Neural cell (in vitro differentiated cells): Measurements from ENCODE around the gene DSCAML1. TPM values are rescaled to one million over a fixed set of nuclear protein-coding genes. Genes with fewer than 3 reads are reported as not detected.

Experiments used
- H2AFZ ChIP-seq: fragments of 200-600, 300-800 bp; sonication (generic), shearing (Covaris generic); 2 replicates; pipeline ENCODE4 v1.6.0; 2014; ENCODE audit warnings: low read depth, mild to moderate bottlenecking, antibody characterized with exemption, low read length, moderate library complexity
- H3F3A ChIP-seq: fragments of 200-600 bp; shearing (Covaris generic); 2 replicates; pipeline ENCODE4 v1.6.1; 2016; ENCODE audit warnings: mild to moderate bottlenecking, moderate library complexity, mixed read lengths, antibody characterized with exemption, low read length; ENCODE audit not compliant: insufficient read depth, poor library complexity, severe bottlenecking
- H3K27ac ChIP-seq: fragments of 200-600, 300-800 bp; sonication (generic), shearing (Covaris generic); 2 replicates; pipeline ENCODE4 v1.5.1; 2014; ENCODE audit warnings: mild to moderate bottlenecking, low read length, moderate library complexity
- H3K27me3 ChIP-seq: fragments of 300-800, 200-600 bp; sonication (generic), shearing (Covaris generic); 2 replicates; pipeline ENCODE4 v1.6.0; 2014; ENCODE audit warnings: mild to moderate bottlenecking, low read depth, low read length, moderate library complexity; ENCODE audit not compliant: insufficient read depth
- H3K36me3 ChIP-seq: fragments of 300-800, 200-600 bp; sonication (generic), shearing (Covaris generic); 2 replicates; pipeline ENCODE4 v1.5.1; 2014; ENCODE audit warnings: mild to moderate bottlenecking, antibody characterized with exemption, low read length, moderate library complexity; ENCODE audit not compliant: insufficient read depth
- H3K4me2 ChIP-seq: fragments of 300-800, 200-600 bp; sonication (generic), shearing (Covaris generic); 2 replicates; pipeline ENCODE4 v1.6.0; 2014; ENCODE audit warnings: mild to moderate bottlenecking, low read length
- H3K4me3 ChIP-seq: fragments of 300-800, 200-600 bp; sonication (generic), shearing (Covaris generic); 2 replicates; pipeline ENCODE4 v1.5.1; 2014; ENCODE audit warnings: mild to moderate bottlenecking, low read length, moderate library complexity
- H3K79me2 ChIP-seq: fragments of 200-600 bp; shearing (Covaris generic); replicated peaks from 2 replicates; pipeline ENCODE4 v1.6.0; 2014; ENCODE audit warnings: mild to moderate bottlenecking, low read length, moderate library complexity; ENCODE audit not compliant: insufficient read depth
- H3K9ac ChIP-seq: fragments of 300-800, 200-600 bp; sonication (generic), shearing (Covaris generic); 2 replicates; pipeline ENCODE4 v1.6.1; 2016; ENCODE audit warnings: mild to moderate bottlenecking, low read length, mixed read lengths
- H3K9me2 ChIP-seq: fragments of 200-600 bp; shearing (Covaris generic); 2 replicates; pipeline ENCODE4 v1.6.1; 2016; ENCODE audit warnings: mild to moderate bottlenecking, low read length, mixed read lengths; ENCODE audit not compliant: insufficient read depth
- H3K9me3 ChIP-seq: fragments of 200-600, 300-800 bp; sonication (generic), shearing (Covaris generic); 2 replicates; pipeline ENCODE4 v1.6.1; 2016; ENCODE audit warnings: mild to moderate bottlenecking, mixed run types, low read length, moderate library complexity, mixed read lengths
- H4K20me1 ChIP-seq: fragments of 200-600 bp; shearing (Covaris generic); 2 replicates; pipeline ENCODE4 v1.6.1; 2016; ENCODE audit warnings: mild to moderate bottlenecking, mixed run types; ENCODE audit not compliant: insufficient read depth
- CTCF ChIP-seq: fragments of 450-650 bp; IDR thresholded peaks from 2 replicates; pipeline ENCODE4 v1.5.1; 2014; ENCODE audit warnings: antibody characterized with exemption, mild to moderate bottlenecking, moderate library complexity; ENCODE audit not compliant: poor library complexity, severe bottlenecking
- EP300 ChIP-seq: fragments of 450-650 bp; conservative IDR thresholded peaks from 2 replicates; pipeline ENCODE4 v1.6.1; 2014; ENCODE audit warnings: antibody characterized with exemption, mild to moderate bottlenecking, moderate library complexity; ENCODE audit not compliant: poor library complexity, severe bottlenecking
- EZH2 ChIP-seq: fragments of 200-600, 300-800 bp; shearing (Covaris generic), sonication (generic); IDR thresholded peaks from 2 replicates; pipeline ENCODE4 v1.6.1; 2014; ENCODE audit warnings: antibody characterized with exemption, low read length, borderline replicate concordance, mild to moderate bottlenecking; ENCODE audit not compliant: insufficient read depth, poor library complexity, severe bottlenecking
- MXI1 ChIP-seq: fragments of 450-650 bp; conservative IDR thresholded peaks from 2 replicates; pipeline ENCODE4 v1.6.1; 2014; ENCODE audit warnings: antibody characterized with exemption, mild to moderate bottlenecking; ENCODE audit not compliant: poor library complexity, severe bottlenecking
- POLR2AphosphoS5 ChIP-seq: IDR thresholded peaks from 2 replicates; pipeline ENCODE4 v1.6.1; 2012
- RAD21 ChIP-seq: fragments of 450-650 bp; conservative IDR thresholded peaks from 2 replicates; pipeline ENCODE4 v1.6.1; 2014; ENCODE audit warnings: antibody characterized with exemption, mild to moderate bottlenecking, moderate library complexity
- REST ChIP-seq: IDR thresholded peaks from 2 replicates; pipeline ENCODE4 v1.6.1; 2012; ENCODE audit warnings: borderline replicate concordance
- SMC3 ChIP-seq: fragments of 450-650 bp; conservative IDR thresholded peaks from 2 replicates; pipeline ENCODE4 v1.6.1; 2014; ENCODE audit warnings: antibody characterized with exemption, mild to moderate bottlenecking, moderate library complexity; ENCODE audit not compliant: poor library complexity
- TAF1 ChIP-seq: IDR thresholded peaks from 2 replicates; pipeline ENCODE4 v1.6.1; 2012; ENCODE audit warnings: low read depth
- polyA plus RNA-seq: library from polyadenylated mRNA; depleted of rRNA; stranded (reverse); fragments of >200 nt; gene quantifications from 2 replicates; pipeline ENCODE4 v1.2.3, GENCODE V29; 2014

Gene DSCAML1
- polyA plus RNA-seq, 1 donor from 2014 or later: 1.3 TPM

GRCh38 chr11:117743121-117743815, 53.7 kb downstream of the DSCAML1 start:
- TF ChIP-seq EZH2 (no peak), POLR2AphosphoS5 (no peak)
- H3K79me2 ChIP-seq: no peaks in the 10 kb centered on the region
- no peaks in the 10 kb centered on the region for H3K9me3 ChIP-seq

GRCh38 chr11:117738246-117738957, 58.6 kb downstream of the DSCAML1 start:
- no peak overlapping the region for H3K4me3 ChIP-seq
- H3K27ac ChIP-seq: no peak overlapping the region
- H2AFZ ChIP-seq: no peak overlapping the region
- H3K9me3 ChIP-seq: no peaks in the 10 kb centered on the region
- TF ChIP-seq POLR2AphosphoS5: no peak
- TF ChIP-seq SMC3: no peak
- no peak for TF ChIP-seq TAF1
- TF ChIP-seq MXI1: no peak
- no peak for TF ChIP-seq CTCF
- TF ChIP-seq EZH2: no peak
- TF ChIP-seq RAD21: no peak
- TF ChIP-seq REST: no peak
- no peak for TF ChIP-seq EP300
- H3K27me3 ChIP-seq: no peaks in the 10 kb centered on the region
- H3K79me2 ChIP-seq: no peaks in the 10 kb centered on the region
- H3K36me3 ChIP-seq: no peaks in the 10 kb centered on the region
- no peak overlapping the region for H3K4me2 ChIP-seq
- no peaks in the 10 kb centered on the region for H3K9me2 ChIP-seq
- H3K9ac ChIP-seq: no peak overlapping the region
- no peaks in the 10 kb centered on the region for H4K20me1 ChIP-seq
- H3F3A ChIP-seq: no peaks in the 10 kb centered on the region

More at GRCh38 chr11:117743121-117743815, 53.7 kb downstream of the DSCAML1 start:
- no peak overlapping the region for H2AFZ ChIP-seq
- H3K4me2 ChIP-seq: no peak overlapping the region
- no peak overlapping the region for H3K9ac ChIP-seq
- H3K4me3 ChIP-seq: no peak overlapping the region
- H3K27ac ChIP-seq: no peak overlapping the region
- no peaks in the 10 kb centered on the region for H3K27me3 ChIP-seq
- H3K36me3 ChIP-seq: no peaks in the 10 kb centered on the region
- no peaks in the 10 kb centered on the region for H3F3A ChIP-seq
- H4K20me1 ChIP-seq: no peaks in the 10 kb centered on the region
- no peaks in the 10 kb centered on the region for H3K9me2 ChIP-seq
